ENCODE measurements around the gene FAM222B.

FAM222B gene

DNA sequence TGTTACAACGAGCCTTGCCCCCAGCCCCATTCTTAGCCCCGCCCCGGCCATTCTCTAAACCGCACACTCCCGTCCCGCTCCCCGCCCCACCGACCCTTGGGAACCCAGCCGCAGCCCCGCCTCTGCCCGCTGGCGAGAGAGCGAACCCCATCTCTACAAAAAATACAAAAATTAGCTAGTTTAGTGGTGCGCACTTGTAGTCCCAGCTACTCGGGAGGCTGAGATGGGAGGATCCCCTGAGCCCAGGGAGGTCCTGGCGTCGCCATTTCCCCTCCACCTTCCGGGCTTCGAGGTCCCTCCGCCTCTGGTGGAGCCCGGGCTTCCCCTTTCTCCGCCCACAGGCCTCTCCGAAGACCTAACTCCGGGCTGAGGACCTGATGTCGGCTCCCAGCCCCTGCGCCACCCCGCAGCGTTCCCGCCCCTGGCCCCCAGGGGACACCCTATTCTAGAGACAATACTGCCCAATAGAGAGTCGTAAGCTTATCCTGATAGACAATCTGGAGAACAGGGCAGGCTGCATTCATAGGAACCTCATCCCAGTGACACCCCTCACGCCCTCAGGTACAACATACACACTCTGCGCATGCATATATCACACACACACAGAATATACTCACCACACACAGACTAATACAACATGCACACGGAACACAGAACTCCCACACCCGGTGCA, 130.4 kb downstream of the FAM222B start:
- DNase-seq (ENCODE audit: low read depth): no peak

DNA sequence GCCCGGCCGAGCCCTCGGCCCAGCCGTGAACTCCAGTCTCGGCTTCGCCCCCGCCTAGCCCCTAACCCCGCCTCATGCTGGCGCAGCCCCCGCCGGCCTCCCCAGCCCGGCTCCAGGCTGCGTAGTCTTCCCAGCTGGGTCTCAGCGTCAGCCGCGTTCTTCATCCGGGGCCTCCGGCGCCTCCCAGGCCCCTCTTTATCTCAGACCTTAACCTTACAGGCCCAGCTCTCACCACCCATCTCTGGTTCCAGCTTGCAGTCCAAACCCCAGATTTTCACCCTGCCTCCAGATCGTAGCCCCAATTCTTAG, 130.9 kb downstream of the FAM222B start, which contains the start of gene PROCA1:
Gene PROCA1, minus strand, starts transcription at position 166 of the 309 bp plus-strand sequence. CDS start 228 bp downstream, outside the sequence.
- DNase-seq (ENCODE audit: low read depth): no peak

GRCh38 chr17:28710861-28711722, 131.5 kb downstream of the FAM222B start:
- DNase-seq (ENCODE audit: low read depth): no peak

GRCh38 chr17:28707339-28707720, 135.3 kb downstream of the FAM222B start:
- DNase-seq (ENCODE audit: low read depth): no peak

GRCh38 chr17:28706471-28707338, 135.9 kb downstream of the FAM222B start:
- no peak for DNase-seq (ENCODE audit: low read depth)
